ENCODE results near the gene CDKN2B-AS1.

Gene CDKN2B-AS1

GRCh38 chr9:22165144-22165543 is 170.6 kb downstream of the CDKN2B-AS1 start:
- DNase-seq, result no peak

GRCh38 chr9:22169243-22169642 is 174.7 kb downstream of the CDKN2B-AS1 start:
- DNase-seq, result no peak

- no peak for DNase-seq
These were observed 175.3 kb downstream of the CDKN2B-AS1 start for GRCh38 chr9:22169727-22170503.
